ENCODE measurements around the gene CAPN5. TPM values are rescaled to one million over a fixed set of nuclear protein-coding genes. Genes with fewer than 3 reads are reported as not detected.

The CAPN5 gene
- total RNA-seq, 1 experiment from 2014 or later: 17.3 TPM

GRCh38 chr11:77085652-77086051 is 18.9 kb downstream of the CAPN5 start:
- H3K4me1 ChIP-seq (ENCODE audit: control insufficient read depth, insufficient read depth, low read length): peaks cover 14% of the 10 kb centered on the region; the same call in 1 of the 2 replicates
- in situ Hi-C loops (cut with HindIII; ENCODE audit: low pct_unique_long_range_greater_than_20kb, low sequenced_read_pairs): no loop called here
- H3K27me3 ChIP-seq (ENCODE audit: control insufficient read depth, insufficient read depth, low read length): no peaks in the 10 kb centered on the region
- no peak for ATAC-seq
- intact Hi-C loops (cut with micrococcal nuclease; ENCODE audit: unreplicated experiment): no loop called here
- no peak for DNase-seq (ENCODE audit: low read depth, low spot score)
- BruUV-seq (replicated peaks): no TSS peak
- H3K4me3 ChIP-seq (ENCODE audit: low read depth in 2 of 2, low read length in 2 of 2): no peak overlapping the region
- ChIA-PET CTCF (no interaction called here), POLR2A (no interaction called here)
- H3K9me3 ChIP-seq (ENCODE audit: control insufficient read depth, insufficient read depth, low read depth, low read length): no peaks in the 10 kb centered on the region
- TF ChIP-seq POLR2AphosphoS5 (IDR thresholded peaks at IDR 0.05; ENCODE audit: low read depth, low read length): no peak
- no peak for TF ChIP-seq SIN3A (IDR thresholded peaks at IDR 0.05; ENCODE audit: borderline replicate concordance, insufficient read depth, low read depth, low read length)
- no peak for TF ChIP-seq TCF7L2 (IDR thresholded peaks at IDR 0.05; ENCODE audit: low read depth, low read length)
- no peak for TF ChIP-seq CTCF (IDR thresholded peaks at IDR 0.05)
- no peak for TF ChIP-seq REST (IDR thresholded peaks at IDR 0.05; ENCODE audit: insufficient read depth in 1 of 2, low read depth in 2 of 2, low read length in 1 of 2)
- H3K36me3 ChIP-seq (ENCODE audit: control insufficient read depth, insufficient read depth, low read length): no peaks in the 10 kb centered on the region
- H3K27ac ChIP-seq (ENCODE audit: low read length): no peak overlapping the region

GRCh38 chr11:77086521-77087472 is 20.0 kb downstream of the CAPN5 start:
- ATAC-seq (no peak), DNase-seq (ENCODE audit: low read depth, low spot score) (no peak)
- no peak overlapping the region for H3K4me3 ChIP-seq (ENCODE audit: low read depth in 2 of 2, low read length in 2 of 2)
- H3K36me3 ChIP-seq (ENCODE audit: control insufficient read depth, insufficient read depth, low read length): no peaks in the 10 kb centered on the region
- intact Hi-C loops (cut with micrococcal nuclease; ENCODE audit: unreplicated experiment) (no loop called here), in situ Hi-C loops (cut with HindIII; ENCODE audit: low pct_unique_long_range_greater_than_20kb, low sequenced_read_pairs) (no loop called here)
- ChIA-PET POLR2A (no interaction called here), CTCF (no interaction called here)
- no peaks in the 10 kb centered on the region for H3K9me3 ChIP-seq (ENCODE audit: control insufficient read depth, insufficient read depth, low read depth, low read length)
- no peak overlapping the region for H3K27ac ChIP-seq (ENCODE audit: low read length)
- no TSS peak for BruUV-seq (replicated peaks)
- peaks cover 18% of the 10 kb centered on the region; the same call in 1 of the 2 replicates for H3K4me1 ChIP-seq (ENCODE audit: control insufficient read depth, insufficient read depth, low read length)
- no peaks in the 10 kb centered on the region for H3K27me3 ChIP-seq (ENCODE audit: control insufficient read depth, insufficient read depth, low read length)
- TF ChIP-seq SIN3A (IDR thresholded peaks at IDR 0.05; ENCODE audit: borderline replicate concordance, insufficient read depth, low read depth, low read length) (no peak), TCF7L2 (IDR thresholded peaks at IDR 0.05; ENCODE audit: low read depth, low read length) (no peak), REST (IDR thresholded peaks at IDR 0.05; ENCODE audit: insufficient read depth in 1 of 2, low read depth in 2 of 2, low read length in 1 of 2) (no peak), CTCF (IDR thresholded peaks at IDR 0.05) (no peak), POLR2AphosphoS5 (IDR thresholded peaks at IDR 0.05; ENCODE audit: low read depth, low read length) (no peak)
